ENCODE data around the gene GLI1. TPM values are rescaled to one million over a fixed set of nuclear protein-coding genes. Genes with fewer than 3 reads are reported as not detected.
"Not testable (repeated sequence)": the region's sequence is repeated elsewhere in the genome, so short reads cannot be mapped to it uniquely, and the experiment has no call there.

The GLI1 gene
- total RNA-seq: 0.83 TPM
- long read RNA-seq: 0 reads

DNA sequence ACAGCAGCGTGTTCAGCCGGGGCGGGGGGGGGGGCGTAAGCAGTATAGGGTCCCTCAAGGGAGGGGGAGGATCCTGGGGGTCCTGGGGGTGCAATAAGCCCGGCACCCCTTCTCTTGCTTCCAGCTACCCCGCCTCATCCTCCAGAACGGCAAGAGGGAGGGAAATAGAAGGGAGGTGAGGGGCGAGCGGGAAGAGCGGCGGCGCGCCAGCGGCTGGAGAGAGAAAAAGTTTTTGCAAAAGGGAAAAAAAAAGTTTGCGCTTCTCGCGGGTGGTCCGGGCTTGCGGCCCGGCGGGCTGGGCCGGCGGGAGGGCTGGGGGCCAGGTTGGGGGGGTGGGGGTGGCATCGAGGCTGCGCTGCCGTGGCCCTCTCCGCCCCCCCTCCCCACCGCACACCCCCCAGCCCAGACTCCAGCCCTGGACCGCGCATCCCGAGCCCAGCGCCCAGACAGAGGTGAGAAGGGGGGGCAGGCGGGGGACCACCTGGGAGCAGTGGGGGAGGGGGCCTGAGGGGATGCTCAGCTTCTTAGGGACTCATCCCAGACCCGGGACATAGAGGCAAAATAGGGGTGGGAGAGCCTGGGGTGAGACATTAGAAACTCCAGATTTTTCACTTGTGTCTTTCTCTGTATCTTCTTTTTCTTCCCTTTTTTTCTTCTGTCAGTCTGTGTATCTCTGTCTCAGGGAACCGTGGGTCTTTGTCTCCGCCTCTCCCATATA is at the start of gene GLI1:
Gene GLI1, plus strand, starts transcription at position 36 of the 718 bp plus-strand sequence. CDS start 3,907 bp downstream, outside the sequence.
- DNase-seq (ENCODE audit: low spot score): no peak
- intact Hi-C loops (cut with DNase I): loop anchor here (5.0 kb wide), 1 partner anchor 248 kb away; no protein-coding TSS in a partner anchor

DNA sequence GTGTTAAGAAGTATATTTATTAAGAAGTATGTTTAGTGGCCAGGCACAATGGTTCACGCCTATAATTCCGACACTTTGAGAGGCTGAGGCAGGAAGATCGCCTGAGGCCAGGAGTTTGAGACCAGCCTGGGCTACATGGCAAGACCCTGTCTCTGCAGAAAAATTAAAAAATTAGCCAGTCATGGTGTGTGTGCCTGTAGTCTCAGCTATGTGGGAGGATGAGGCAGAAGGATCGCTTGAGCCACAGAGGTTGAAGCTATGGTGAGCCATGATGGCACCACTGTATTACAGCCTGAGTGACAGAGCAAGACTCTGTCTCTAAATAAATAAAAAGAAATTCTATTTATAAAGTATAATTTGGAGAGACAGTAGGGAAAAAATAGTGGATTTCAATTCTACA is 49.1 kb upstream of the GLI1 start:
- intact Hi-C loops (cut with DNase I): no loop called here
- no peak for DNase-seq (ENCODE audit: low spot score)

GRCh38 chr12:57414160-57414559 is 45.4 kb upstream of the GLI1 start:
- intact Hi-C loops (cut with DNase I); DNase-seq (ENCODE audit: low spot score): not testable (repeated sequence)

GRCh38 chr12:57415088-57415487 is 44.5 kb upstream of the GLI1 start:
- no peak for DNase-seq (ENCODE audit: low spot score)
- intact Hi-C loops (cut with DNase I): no loop called here

- intact Hi-C loops (cut with DNase I): no loop called here
- DNase-seq (ENCODE audit: low spot score): no peak
Measured at GRCh38 chr12:57416039-57416996, 43.3 kb upstream of the GLI1 start.

- intact Hi-C loops (cut with DNase I): no loop called here
- DNase-seq (ENCODE audit: low spot score): no peak
Measured at GRCh38 chr12:57418255-57418654, 41.3 kb upstream of the GLI1 start.

- intact Hi-C loops (cut with DNase I): no loop called here
- no peak for DNase-seq (ENCODE audit: low spot score)
Measured at GRCh38 chr12:57419495-57419894, 40.1 kb upstream of the GLI1 start.

DNA sequence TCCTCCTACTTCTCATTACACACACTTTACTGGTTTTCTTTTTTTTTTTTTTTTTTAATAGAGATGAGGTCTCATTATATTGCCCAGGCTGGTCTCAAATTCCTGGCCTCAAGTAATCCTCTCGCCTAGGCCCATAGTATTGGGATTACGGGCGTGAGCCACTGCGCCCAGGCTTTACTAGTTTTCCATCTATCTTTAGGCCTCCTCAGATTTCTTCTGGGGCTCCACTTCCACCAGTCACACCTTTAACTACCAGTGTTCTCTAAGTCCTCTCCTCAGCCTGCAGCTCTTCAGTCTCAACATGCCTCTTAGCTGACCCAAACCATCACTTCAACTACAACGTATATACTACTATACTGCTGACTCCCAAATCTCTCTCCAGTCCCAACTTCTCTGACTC is 39.1 kb upstream of the GLI1 start:
- intact Hi-C loops (cut with DNase I): no loop called here
- DNase-seq (ENCODE audit: low spot score): no peak

DNA sequence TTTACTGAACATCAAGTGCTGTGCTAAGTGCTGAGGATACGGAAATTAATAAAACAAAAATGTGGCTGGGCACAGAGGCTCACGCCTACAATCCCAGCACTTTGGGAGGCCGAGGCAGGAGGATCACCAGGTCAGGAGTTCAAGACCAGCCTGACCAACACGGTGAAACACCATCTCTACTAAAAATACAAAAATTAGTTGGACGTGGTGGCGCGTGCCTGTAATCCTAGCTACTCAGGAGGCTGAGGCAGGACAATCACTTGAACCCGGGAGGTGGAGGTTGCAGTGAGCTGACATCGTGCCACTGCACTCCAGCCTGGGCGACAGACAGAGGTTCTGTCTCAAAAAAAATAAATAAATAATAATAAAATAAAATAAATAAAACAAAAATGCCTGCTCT is 32.6 kb upstream of the GLI1 start:
- intact Hi-C loops (cut with DNase I); DNase-seq (ENCODE audit: low spot score): not testable (repeated sequence)

- DNase-seq (ENCODE audit: low spot score): no peak
- intact Hi-C loops (cut with DNase I): no loop called here
Measured at GRCh38 chr12:57428965-57429364, 30.6 kb upstream of the GLI1 start.

DNA sequence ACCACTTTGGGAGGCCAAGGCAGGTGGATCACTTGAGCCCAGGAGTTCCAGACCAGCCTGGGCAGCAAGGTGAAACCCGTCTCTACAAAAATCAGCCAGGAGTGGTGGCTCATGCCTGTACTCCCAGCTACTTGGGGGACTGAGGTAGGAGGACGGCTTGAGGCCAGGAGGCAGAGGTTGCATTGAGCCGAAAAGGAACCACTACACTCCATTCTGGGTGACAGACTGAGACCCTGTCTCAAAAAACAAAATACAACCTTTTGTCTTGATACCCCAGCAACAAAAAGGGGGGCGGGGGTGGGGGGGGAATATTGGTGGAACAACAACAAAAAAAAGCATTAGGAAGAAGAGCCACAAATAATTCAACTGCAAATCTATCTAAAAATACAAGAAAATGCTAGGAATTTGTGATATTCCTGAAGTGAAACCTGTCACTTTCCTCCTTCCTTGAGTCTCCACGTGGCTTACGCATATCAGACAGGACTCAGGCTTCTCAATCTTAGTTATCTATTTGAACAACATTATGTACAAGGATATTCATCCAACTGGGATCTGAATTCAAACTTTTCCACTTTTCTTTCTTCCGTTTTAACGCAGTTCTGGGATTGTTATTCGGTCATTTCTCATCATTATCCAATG is 30.0 kb upstream of the GLI1 start:
- intact Hi-C loops (cut with DNase I): loop anchor here (2.0 kb wide), 1 partner anchor 23 kb away; no protein-coding TSS in a partner anchor
- no peak for DNase-seq (ENCODE audit: low spot score)

DNA sequence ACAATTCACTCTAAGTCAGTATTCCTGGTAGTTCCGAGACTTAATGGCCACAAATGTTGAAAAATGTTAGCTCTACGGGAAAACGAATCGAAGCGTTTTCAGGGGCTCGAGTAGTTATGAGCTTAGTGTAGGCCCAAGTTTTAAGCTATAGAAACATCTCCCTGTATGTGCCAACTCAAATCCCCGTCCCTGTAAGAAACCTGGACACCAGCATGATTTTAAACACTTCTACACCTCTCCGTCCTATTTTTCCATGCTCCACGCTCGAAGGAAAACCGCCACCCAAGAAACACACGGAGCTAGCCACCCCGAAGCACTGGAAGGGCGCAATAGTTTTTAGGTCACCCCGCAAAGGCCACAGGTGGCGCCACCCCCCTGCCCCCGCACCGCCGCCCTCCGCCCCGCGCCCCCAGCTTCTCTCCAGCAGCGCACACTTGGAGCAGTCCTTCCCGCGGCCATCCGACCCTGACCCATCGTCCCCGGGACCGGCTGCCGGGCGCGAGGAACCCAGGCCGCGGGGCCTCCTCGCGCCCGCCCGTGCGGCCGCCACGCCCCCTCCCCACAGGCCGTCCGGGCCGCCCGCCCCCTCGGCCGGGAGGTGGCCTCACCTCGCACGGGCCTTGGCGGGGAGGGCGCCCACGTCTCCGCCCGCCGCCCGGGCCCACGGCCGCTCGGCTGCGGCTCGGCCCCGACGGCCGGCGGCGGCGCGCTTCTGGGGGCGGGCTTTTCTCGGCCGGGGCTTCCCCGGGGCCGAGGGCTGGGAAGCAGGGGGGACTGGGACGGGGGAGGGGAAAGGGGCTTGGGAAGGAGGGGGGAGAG is 29.3 kb upstream of the GLI1 start:
- DNase-seq (ENCODE audit: low spot score): peak; percentile 82
- intact Hi-C loops (cut with DNase I): loop anchor here (2.0 kb wide), 1 partner anchor 22 kb away; no protein-coding TSS in a partner anchor

- peak; percentile 98 for DNase-seq (ENCODE audit: low spot score)
- intact Hi-C loops (cut with DNase I): loop anchor here (2.0 kb wide), 1 partner anchor 22 kb away; no protein-coding TSS in a partner anchor
Measured at GRCh38 chr12:57430931-57431566, 28.5 kb upstream of the GLI1 start, which contains the start of gene R3HDM2. Gene R3HDM2, minus strand, starts transcription at chr12:57431043. Its CDS starts 120,615 bp downstream, at chr12:57310428.

- DNase-seq (ENCODE audit: low spot score): no peak
- intact Hi-C loops (cut with DNase I): loop anchor here (2.0 kb wide), 1 partner anchor 21 kb away; no protein-coding TSS in a partner anchor
Measured at GRCh38 chr12:57431654-57432188, 27.9 kb upstream of the GLI1 start.

DNA sequence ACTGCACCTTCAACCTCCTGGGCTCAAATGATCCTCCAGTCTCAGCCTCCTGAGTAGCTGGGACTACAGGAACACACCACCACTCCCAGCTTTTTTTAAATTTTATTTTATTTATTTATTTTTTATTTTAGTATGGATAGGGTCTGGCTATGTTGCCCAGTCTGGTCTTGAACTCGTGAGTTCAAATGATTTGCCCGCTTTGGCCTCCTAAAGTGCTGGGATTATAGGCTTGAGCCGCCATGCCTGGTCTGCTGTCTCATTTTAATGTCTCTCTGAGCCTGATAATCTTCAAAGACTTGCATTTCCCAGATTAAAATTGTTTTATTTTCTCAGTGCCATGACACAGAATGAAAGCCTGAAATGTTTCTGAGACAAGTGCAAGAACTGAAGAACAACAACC is 26.2 kb upstream of the GLI1 start:
- intact Hi-C loops (cut with DNase I): no loop called here
- DNase-seq (ENCODE audit: low spot score): no peak

- DNase-seq (ENCODE audit: low spot score): no peak
- intact Hi-C loops (cut with DNase I): no loop called here
Measured at GRCh38 chr12:57434517-57435223, 24.9 kb upstream of the GLI1 start, which contains the start of gene INHBC. Gene INHBC, plus strand, starts transcription at chr12:57434784. Its CDS starts 103 bp downstream, at chr12:57434887.

GRCh38 chr12:57435293-57435692 is 24.3 kb upstream of the GLI1 start:
- intact Hi-C loops (cut with DNase I): no loop called here
- no peak for DNase-seq (ENCODE audit: low spot score)

All from cardiac septum (tissue), 1 donor.